Panc1 (cell line): ENCODE measurements around the gene SFI1.

Source experiments
- POLR2AphosphoS5 ChIP-seq: IDR thresholded peaks from 2 replicates; pipeline ENCODE4 v1.6.1; 2012; ENCODE audit warnings: mild to moderate bottlenecking, low read depth, low read length, moderate library complexity
- SIN3A ChIP-seq: IDR thresholded peaks from 2 replicates; pipeline ENCODE4 v1.6.1; 2012; ENCODE audit warnings: low read depth, mild to moderate bottlenecking, low read length, moderate library complexity, borderline replicate concordance; ENCODE audit not compliant: insufficient read depth
- TCF7L2 ChIP-seq: IDR thresholded peaks from 2 replicates; pipeline ENCODE4 v1.6.1; 2011; ENCODE audit warnings: mild to moderate bottlenecking, low read depth, low read length, inconsistent platforms
- TF ChIP-seq, protein P1 (sequence below): fragments of 450-650 bp; IDR thresholded peaks from 2 replicates; pipeline ENCODE4 v1.5.1; 2017; ENCODE audit warnings: mild to moderate bottlenecking
- TF ChIP-seq, protein P2 (sequence below), 2 experiments: IDR thresholded peaks; 2 replicates each; pipeline ENCODE4 v1.6.1; 2011 to 2012; ENCODE audit warnings: low read depth in 2 of 2, control low read depth in 1 of 2, low read length in 1 of 2, mild to moderate bottlenecking in 1 of 2, moderate library complexity in 1 of 2; ENCODE audit not compliant: insufficient read depth in 1 of 2

DNA sequence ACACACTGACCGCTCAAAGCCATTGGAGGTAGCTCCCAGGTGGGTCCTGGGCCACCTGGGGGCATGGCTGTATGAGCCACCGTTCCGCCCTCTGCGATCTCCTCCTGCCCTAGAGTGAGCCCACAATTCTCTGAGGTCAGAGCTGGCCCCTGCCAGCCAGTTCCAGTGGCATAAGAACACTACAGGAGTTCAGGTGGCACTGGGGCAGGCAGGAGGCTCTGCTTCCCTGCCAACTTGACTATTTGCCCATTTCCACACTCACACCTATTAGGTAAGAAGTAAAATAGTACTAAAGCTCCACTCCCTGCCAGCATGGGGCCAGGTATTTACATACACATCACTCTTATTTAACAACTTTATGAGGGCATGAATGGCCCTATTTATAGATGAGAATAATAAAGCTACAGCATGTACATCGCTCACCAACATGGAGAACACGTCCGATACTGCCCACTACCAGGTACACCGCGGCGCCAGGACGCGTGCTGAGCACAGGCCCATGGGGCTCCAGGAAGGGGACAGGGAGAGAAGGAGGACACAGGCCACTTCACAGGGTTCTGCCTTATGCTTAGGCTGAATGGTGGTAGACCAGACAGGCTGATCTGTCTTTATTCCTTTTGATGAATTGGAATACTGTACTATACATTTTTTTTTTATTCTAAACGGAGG, 139.4 kb downstream of the SFI1 start:
- TF ChIP-seq, protein P1, sequence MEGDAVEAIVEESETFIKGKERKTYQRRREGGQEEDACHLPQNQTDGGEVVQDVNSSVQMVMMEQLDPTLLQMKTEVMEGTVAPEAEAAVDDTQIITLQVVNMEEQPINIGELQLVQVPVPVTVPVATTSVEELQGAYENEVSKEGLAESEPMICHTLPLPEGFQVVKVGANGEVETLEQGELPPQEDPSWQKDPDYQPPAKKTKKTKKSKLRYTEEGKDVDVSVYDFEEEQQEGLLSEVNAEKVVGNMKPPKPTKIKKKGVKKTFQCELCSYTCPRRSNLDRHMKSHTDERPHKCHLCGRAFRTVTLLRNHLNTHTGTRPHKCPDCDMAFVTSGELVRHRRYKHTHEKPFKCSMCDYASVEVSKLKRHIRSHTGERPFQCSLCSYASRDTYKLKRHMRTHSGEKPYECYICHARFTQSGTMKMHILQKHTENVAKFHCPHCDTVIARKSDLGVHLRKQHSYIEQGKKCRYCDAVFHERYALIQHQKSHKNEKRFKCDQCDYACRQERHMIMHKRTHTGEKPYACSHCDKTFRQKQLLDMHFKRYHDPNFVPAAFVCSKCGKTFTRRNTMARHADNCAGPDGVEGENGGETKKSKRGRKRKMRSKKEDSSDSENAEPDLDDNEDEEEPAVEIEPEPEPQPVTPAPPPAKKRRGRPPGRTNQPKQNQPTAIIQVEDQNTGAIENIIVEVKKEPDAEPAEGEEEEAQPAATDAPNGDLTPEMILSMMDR: no peak
- TF ChIP-seq, protein P2, sequence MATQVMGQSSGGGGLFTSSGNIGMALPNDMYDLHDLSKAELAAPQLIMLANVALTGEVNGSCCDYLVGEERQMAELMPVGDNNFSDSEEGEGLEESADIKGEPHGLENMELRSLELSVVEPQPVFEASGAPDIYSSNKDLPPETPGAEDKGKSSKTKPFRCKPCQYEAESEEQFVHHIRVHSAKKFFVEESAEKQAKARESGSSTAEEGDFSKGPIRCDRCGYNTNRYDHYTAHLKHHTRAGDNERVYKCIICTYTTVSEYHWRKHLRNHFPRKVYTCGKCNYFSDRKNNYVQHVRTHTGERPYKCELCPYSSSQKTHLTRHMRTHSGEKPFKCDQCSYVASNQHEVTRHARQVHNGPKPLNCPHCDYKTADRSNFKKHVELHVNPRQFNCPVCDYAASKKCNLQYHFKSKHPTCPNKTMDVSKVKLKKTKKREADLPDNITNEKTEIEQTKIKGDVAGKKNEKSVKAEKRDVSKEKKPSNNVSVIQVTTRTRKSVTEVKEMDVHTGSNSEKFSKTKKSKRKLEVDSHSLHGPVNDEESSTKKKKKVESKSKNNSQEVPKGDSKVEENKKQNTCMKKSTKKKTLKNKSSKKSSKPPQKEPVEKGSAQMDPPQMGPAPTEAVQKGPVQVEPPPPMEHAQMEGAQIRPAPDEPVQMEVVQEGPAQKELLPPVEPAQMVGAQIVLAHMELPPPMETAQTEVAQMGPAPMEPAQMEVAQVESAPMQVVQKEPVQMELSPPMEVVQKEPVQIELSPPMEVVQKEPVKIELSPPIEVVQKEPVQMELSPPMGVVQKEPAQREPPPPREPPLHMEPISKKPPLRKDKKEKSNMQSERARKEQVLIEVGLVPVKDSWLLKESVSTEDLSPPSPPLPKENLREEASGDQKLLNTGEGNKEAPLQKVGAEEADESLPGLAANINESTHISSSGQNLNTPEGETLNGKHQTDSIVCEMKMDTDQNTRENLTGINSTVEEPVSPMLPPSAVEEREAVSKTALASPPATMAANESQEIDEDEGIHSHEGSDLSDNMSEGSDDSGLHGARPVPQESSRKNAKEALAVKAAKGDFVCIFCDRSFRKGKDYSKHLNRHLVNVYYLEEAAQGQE (IDR thresholded peaks at IDR 0.05; ENCODE audit: insufficient read depth in 1 of 2, low read depth in 2 of 2, low read length in 1 of 2): no peak
- no peak for TF ChIP-seq POLR2AphosphoS5
- TF ChIP-seq TCF7L2: no peak
- TF ChIP-seq SIN3A: no peak
